HG02678 (cell line): Measurements from ENCODE around the gene IL17RA.

ENCODE experiments used
- ATAC-seq: cut with Tn5 transposase; IDR thresholded peaks from one replicate; pipeline ENCODE4 v1.9.1; 2021; ENCODE audit warnings: mild to moderate bottlenecking, moderate library complexity; ENCODE audit not compliant: unreplicated experiment

The IL17RA gene, protein sequence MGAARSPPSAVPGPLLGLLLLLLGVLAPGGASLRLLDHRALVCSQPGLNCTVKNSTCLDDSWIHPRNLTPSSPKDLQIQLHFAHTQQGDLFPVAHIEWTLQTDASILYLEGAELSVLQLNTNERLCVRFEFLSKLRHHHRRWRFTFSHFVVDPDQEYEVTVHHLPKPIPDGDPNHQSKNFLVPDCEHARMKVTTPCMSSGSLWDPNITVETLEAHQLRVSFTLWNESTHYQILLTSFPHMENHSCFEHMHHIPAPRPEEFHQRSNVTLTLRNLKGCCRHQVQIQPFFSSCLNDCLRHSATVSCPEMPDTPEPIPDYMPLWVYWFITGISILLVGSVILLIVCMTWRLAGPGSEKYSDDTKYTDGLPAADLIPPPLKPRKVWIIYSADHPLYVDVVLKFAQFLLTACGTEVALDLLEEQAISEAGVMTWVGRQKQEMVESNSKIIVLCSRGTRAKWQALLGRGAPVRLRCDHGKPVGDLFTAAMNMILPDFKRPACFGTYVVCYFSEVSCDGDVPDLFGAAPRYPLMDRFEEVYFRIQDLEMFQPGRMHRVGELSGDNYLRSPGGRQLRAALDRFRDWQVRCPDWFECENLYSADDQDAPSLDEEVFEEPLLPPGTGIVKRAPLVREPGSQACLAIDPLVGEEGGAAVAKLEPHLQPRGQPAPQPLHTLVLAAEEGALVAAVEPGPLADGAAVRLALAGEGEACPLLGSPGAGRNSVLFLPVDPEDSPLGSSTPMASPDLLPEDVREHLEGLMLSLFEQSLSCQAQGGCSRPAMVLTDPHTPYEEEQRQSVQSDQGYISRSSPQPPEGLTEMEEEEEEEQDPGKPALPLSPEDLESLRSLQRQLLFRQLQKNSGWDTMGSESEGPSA

DNA sequence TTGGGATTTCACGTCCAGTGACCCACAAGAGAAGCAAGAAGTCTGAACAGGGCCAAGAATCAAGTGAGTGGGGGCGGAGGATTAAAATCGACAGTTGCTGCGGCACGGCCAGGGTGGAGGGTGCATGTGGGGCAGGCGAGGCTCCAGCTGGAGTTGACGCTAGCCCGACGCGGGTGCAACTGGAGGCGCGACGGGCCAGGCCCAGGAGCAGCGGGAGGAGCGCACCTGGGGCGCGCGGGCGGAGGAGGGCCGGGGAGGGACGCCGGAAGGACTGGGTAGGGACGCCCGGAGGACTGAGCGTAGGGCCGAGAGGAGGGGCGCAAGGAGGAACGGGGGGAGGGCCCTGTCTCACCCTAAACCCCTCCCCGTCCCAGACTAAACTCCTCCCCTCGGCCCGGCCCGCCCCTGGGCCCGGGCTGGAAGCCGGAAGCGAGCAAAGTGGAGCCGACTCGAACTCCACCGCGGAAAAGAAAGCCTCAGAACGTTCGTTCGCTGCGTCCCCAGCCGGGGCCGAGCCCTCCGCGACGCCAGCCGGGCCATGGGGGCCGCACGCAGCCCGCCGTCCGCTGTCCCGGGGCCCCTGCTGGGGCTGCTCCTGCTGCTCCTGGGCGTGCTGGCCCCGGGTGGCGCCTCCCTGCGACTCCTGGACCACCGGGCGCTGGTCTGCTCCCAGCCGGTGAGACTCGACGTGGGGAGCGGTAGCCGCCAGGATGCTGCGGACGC is at the start of gene IL17RA:
TSS of gene IL17RA (plus strand) at position 447 of the 723 bp plus-strand sequence. CDS start at position 539, 92 bp downstream.
- peak; percentile 88 for ATAC-seq

DNA sequence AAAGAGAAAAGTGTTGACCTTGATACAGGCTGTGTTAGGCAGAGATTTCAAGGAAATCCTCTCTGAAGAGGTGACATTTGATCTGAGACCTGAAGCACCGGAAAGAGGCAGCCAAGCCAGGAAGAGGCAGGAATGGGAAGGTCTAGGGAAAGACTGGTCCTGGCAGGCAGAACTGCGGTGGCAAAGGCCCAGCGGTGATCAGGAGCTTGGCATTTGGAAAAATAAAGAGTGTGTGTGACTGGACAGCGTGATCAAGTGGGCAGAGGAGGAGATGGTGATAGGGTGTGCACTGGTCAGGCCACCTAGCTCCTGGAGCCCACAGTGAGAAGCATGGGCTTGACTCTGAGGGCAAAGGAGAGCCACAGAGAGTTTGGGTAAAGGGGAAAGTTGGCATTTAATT is 49.6 kb upstream of the IL17RA start:
- ATAC-seq: no peak

DNA sequence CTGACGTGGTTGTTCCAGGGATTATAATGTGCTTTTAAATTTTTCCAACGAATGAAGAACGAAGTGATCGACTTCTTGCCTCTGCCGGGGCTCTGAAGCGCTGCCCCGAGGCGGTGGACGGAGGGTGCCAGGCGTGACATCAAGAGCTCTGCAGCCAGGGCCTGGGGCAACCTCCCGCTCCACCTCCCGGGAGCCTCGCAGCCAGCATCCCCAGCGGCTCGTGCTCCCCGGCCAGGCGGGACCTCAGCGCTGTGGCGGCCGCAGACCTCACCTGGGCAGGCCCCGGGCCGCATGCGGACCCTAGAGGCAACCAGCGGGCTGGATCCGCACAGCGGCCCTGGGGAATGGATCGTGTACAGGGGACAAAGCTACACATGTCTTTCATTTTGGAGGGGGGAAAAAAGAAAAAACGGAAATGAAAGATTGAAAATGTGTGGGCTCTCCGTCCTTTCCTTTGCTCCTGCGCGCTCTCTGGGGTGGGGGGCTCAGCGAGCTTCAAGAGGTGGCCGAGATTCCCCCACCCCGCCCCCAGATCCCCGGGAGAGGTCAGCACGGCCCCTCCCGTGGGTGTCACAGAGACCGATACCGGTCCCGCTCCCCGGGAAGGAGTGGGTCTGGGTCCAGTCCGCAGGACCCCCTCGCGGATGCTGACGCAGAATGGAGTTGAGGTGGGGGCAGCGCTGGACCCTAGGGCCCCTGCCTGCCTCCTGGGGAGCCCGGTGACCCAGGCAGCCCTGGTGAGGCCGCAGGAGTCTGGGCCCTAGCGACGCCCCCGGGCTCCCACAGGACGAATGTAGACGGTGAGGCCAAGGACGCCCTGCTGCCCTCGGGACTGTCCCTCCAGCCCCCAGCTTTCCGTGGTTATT is 48.6 kb upstream of the IL17RA start:
- ATAC-seq: peak; percentile 47

DNA sequence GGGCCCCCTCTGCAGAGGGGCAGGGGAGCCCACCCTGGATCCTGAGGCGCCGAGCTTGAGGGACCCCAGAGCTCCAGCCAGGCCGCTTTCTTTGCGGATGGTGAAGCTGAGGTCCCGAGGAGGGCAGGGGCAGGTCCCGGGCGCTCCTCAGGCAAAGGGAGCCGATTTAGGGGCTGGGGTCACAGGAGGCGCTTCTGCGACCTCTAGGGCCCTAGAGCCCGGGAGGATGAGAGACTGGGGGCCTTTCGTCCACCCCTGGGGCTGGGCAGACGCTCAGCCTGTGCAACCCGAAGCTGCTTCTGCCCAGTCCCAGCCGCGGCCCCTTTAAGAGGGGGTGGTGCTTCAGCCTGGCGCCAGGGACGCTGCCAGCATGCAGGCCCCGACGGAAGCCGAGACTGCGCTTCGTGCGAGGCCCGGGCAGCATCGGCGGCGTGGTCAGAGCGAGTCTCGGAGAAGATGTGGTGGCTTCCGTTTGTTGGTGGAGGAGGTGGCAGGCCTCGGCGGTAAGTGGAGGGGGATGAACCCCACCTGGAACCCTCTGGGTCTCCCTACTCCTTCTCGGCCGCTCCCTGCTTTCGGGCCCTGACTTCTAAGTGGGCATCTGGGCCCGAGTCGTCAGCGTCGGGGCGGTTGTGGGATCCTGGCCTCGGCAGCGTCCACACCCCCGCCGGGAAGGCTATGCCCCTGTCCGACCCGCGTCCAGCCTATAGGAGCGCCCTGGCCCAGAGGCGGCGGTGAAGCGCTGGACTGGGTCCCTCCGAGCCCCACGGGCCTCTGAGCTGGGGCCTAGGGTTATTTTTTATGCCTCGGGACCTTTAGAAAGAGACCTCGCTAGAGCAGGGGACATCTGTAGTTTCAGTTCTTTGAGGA is 47.7 kb upstream of the IL17RA start:
- ATAC-seq: peak; percentile 75

DNA sequence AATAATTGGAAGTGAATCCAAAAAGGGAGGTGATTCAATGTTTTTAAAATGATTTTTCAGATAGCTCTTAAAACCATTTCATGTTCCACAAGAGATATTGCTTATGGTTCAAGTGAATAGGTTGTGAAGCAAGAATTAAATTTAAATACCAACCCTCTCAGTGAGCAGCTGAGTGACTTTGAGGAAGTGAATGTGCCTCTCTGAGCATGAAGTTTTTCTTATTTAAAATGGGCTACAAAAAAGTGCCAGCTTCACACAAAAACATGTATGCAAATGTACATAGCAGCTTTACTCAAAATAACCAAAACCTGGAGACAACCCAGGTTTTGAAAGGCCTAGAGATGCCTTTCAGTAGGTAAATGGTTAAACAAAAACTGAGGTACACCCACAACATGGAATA is 41.3 kb upstream of the IL17RA start:
- no peak for ATAC-seq

DNA sequence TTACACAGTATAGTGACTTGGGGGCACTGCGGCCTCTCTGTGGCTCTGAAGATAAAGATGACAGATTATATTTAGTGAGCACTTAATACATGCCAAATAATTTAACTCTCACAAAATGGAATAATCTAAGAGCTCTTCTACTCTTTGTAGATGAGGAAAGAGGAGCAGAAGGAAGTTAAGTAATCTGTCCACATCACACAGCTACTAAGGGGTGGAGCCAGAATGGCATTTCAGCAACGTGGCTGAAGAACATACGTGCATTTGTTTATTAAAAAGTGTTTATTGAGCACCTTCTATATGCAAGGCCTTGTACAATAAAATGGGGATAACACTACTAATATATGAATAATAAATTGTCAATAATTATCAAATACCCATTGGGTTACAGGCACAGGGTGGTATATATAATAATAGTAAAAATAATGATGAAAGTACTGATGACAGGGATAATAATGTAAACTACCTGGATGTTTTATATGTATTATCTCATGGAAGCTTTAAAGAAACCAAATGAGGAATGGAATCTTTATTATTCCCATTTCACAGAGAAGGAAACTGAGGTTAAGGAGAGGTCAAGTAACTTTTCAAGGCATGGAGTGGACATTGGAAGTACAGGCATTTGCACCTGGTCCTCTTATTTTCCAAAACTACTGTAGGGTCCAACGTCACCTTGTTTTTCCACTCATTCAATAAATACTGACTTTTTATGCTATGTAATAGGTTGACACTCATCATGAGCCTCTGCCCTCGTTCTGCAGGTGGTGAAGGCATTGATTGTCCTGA is 38.0 kb upstream of the IL17RA start:
- ATAC-seq: no peak

DNA sequence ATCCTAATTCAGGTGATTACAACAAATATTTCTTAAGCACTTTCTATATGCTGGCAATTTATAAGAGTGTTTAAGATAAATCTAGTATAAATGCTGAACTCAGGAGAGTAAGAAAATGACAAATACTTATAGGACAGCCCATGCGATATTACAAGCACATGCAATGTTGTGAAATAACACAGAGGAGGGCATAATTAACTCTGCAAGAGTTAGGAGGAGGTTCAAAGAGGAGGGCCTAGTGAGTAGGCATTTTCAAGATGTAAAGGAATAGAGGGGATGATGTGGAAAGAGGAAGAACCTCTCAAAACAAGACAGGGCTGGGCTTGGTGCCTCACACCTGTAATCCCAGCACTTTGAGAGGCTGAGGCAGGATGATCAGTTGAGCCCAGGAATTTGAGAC is 37.1 kb upstream of the IL17RA start:
- no peak for ATAC-seq

DNA sequence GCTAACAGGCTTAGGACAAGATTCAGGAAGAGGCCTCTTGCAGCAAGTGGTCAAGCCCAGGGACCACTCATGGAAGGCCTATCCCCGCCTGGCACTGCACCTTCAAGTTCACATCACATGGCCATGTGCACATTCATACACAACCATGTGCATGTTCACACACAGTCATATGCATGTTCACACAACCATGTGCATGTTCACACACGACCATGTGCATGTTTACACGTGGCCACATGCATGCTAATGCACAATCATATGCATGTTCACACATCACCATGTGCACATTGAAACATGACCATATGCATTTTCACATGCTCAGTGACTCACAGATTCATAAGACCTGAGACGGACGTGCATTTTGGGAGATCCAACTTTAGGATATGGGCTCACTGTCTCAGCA is 28.7 kb upstream of the IL17RA start:
- no peak for ATAC-seq

DNA sequence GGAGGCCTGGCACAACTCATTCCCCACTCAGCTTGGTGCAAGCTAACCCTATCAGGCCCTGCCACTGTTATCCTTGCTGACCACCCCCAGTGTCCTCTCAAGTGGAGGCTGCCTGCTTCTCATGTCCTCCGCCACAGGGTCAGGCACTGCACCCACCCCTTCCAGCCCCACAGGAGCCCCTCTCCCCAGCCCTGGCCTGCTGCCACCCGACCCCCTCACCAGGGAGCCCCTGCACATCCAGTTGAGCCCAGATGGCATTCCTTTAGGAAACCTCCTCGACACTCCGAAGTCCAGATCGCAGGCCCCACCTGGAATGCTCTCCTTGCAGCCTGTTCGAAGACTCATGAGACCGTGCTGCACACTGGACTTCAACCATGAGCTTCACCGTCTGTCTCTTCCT is 28.0 kb upstream of the IL17RA start:
- ATAC-seq: no peak

DNA sequence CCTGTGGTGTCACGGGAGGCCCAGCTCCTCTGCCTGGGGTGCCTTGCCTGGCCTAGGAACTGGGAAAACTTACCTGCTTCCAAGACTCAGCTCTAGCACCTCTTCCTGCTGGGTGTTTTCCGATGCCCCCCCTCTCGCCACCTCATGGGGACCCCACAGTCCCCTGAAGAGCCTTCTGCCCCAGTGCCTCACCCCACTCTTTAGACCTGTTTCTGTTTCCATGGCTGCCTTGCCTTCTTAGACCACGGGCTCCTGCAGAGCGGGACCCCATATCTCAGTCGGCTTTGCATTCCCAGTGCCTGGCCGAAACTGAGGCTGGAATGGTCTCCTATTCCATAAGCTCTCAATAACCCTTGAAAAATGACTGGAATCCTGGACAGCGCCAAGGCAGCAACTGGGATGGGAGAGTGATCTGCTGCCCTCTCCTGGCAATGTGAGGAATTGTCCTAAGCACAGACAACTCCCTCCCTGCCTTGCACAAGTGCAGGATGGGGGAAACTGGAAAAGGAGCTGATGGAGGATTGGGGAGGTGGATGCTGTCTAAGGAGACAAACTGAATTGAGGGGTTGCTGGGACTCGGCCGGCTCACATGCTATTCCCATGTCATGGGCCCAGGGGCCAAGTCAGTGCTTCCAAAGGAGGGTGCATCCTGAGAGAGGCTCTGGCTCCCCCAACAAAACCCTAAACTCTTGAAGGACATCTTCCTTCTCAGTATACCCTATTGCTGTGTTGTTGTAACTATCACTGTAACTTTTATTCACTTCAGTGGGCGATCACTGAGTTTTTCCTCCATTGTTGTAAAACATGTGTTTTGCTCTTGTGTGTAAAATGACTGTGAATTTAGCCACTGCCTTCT is 26.6 kb upstream of the IL17RA start:
- ATAC-seq: no peak

DNA sequence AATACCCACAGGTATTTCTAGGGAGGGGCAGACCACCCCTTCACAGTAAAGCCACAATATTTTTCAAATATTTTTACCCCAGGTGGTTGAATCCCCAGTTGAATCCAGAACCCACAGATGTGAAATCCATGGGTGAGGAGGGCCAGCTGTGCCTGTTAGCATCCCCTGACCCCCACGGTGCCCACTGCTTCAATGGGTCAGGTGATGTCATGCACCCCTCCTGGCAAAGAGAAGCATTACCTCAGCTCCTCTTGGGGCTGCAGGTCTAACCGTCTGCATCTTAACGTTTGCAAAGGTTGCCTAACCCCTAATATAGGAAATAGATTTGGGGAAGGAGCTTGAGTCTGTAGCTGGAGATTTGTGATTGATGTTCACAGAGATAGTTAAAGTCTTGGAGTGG is 24.7 kb upstream of the IL17RA start:
- ATAC-seq: no peak

DNA sequence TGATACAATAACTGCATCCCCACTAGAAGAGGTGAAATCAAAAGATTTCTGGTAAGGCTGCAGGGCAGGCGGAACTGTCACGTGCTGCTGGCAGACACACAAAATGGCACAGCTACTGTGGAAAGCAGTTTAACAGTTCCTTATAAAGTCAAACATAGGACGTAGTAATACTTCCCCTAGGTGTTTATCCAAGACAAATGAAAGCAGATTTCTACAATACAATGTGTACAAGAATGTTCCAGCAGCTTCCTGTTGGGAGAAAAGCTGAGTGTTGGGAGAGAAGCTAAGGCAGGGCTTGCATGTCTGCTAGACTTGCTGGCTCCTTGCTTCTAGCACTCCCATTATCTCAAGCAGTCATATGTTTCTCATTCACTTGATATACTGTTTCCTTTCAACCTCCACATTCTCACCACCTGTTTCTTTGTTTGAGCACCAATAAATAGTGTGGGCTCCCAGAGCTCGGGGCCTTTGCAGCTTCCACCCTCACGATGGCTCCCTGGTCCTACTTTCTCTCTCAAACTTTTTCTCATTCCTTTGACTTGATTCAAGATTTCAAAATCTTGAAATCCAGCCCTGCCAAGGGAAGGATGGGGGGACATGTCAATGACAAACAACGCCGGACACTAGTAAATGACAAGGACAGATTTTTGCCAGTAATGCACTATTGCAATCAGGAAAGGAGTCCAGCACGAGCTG is 21.2 kb upstream of the IL17RA start:
- ATAC-seq: no peak

DNA sequence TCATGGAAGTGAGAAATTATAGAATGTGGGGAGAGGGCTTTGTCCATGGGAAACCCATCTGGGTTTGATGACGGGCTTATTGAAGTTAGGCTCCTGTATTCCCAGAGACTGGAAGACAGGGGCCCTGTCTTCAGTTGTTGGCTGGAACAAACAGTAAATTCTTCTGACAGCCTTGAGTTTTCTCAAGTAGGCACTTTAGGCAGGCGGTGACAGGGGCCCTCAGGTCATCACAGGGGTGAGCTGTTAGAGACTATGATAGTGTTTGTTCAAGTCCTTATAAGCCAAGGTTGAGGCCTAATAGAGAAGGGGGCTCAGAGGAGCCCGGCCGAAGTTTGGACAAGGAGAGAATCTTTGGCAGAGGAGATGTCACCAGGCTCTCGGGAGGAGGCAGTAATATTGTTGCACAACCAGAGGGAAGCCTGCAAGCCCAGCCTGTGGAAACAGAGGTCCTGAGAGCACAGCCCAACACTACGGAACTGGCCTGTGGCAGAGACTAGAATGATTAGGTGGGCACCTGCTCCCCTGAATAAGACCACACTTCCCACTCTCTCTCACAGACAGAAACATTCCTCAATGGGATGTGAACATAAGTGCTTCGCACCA is 20.2 kb upstream of the IL17RA start:
- no peak for ATAC-seq

DNA sequence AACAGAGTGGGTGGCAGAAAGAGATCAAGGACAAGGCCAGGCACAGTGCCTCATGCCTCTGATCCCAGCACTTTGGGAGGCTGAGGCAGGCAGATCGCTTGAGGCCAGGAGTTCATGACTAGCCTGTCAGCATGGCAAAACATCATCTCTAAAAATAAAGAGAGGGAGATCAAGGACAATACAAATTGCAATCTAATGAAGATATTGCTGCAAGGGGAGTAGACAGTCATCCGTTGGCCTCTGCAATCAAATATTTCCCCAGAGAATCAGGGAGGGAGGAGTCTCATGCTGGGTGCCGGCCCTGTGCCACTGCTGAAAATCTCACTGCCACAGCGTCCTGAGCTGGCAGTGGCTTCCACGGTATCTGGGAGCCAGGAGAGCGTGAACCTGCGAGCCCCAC is 19.4 kb upstream of the IL17RA start:
- ATAC-seq: no peak

DNA sequence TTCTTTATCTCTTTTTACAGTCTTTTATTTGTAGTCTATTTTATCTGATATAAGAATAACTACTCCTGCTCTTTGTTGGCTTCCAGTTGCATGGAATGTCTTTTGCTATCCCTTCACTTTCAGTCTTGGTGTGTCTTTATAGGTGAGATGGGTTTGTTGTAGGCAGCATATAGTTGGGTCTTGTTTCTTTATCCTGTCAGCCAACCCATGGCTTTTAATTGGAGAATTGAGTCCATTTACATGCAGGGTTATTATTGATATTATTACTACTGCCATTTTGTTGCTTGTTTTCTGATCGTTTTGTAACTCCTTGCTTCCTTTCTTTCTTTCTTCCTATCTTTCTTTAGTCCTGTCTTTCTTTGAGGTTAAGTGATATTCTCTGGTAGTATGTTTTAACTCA is 11.9 kb upstream of the IL17RA start:
- no peak for ATAC-seq

DNA sequence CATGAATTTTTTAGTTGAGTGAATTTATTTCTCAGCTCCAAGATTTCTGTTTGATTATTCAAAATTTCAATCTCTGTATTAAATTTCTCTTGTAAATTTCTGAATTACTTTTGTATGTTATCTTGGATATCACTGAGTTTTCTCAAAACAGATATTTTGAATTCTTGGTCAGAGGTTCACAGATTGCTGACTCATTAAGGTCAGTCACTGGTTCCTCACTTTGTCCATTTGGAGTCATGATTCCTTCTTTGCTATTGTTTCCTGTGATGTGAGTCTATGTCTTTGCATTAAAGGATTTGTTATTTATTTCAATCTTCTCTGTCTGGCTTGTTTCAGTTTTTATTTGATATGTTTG is 10.2 kb upstream of the IL17RA start:
- no peak for ATAC-seq

DNA sequence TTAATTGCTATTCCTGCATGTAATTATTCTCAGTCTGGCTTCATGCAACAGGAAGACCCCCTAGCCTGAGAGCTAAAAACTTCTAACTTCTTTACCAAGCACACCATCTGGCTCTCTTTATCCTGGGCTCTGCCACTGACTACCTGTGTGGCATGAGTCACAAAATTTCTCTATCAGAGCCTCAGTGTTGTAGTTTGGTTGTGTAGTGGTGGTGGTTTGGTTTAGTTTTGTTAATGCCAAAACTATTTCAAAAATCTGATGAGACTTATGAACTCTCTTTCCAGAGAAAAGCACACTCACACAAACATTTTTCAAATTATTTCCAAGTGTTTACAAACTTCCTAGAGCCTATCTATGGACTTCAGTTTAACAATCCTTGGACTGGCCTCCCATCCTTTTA is 7.5 kb upstream of the IL17RA start:
- no peak for ATAC-seq
